Activated naive CD4-positive, alpha-beta T cell treated with anti-CD3 and anti-CD28 coated beads for 36 hours (primary cell): ENCODE data around the gene CRTC2. TPM values are rescaled to one million over a fixed set of nuclear protein-coding genes. Genes with fewer than 3 reads are reported as not detected.

ENCODE experiments used
- CTCF ChIA-PET: fragments of 350-600 bp; sonication (Branson Sonifier 250); formaldehyde crosslinking; loops from one replicate; lab custom pipeline; 2021; ENCODE audit warnings: antibody characterized with exemption; lab: Charles Lee
- DNase-seq: peaks from one replicate; pipeline ENCODE4 v3.0.0-alpha.2; 2020
- H3K27ac Mint-ChIP-seq: one replicate; pipeline ENCODE4 v1.8.0; 2021; ENCODE audit warnings: mild to moderate bottlenecking, mixed read lengths
- H3K27me3 Mint-ChIP-seq: one replicate; pipeline ENCODE4 v1.8.0; 2021; ENCODE audit warnings: low read depth, mixed read lengths
- H3K36me3 Mint-ChIP-seq: one replicate; pipeline ENCODE4 v1.8.0; 2021; ENCODE audit warnings: low read depth, mixed read lengths
- H3K4me1 Mint-ChIP-seq: one replicate; pipeline ENCODE4 v1.8.0; 2021; ENCODE audit warnings: low read depth, mixed read lengths
- H3K4me3 Mint-ChIP-seq: one replicate; pipeline ENCODE4 v1.8.0; 2021; ENCODE audit warnings: mild to moderate bottlenecking, moderate library complexity, mixed read lengths
- H3K9me3 Mint-ChIP-seq: one replicate; pipeline ENCODE4 v1.8.0; 2021; ENCODE audit warnings: mixed read lengths
- intact Hi-C: fragments of 100-400 bp; cut with micrococcal nuclease; formaldehyde crosslinking; loops from one replicate; pipeline ENCODE4 v1.15.1; 2023
- total RNA-seq, 2 experiments: library from RNA; stranded (reverse); gene quantifications; one replicate each; pipeline ENCODE4 v1.2.3, GENCODE V29; 2021

The CRTC2 gene
- total RNA-seq, 2 experiments from 2014 or later = 72.6 to 83.0 TPM

- peak overlapping the region; percentile 92 for H3K4me3 Mint-ChIP-seq
- peaks cover 21% of the 10 kb centered on the region for H3K4me1 Mint-ChIP-seq
- peak overlapping the region; percentile 95 for H3K27ac Mint-ChIP-seq
- H3K36me3 Mint-ChIP-seq = peaks cover 28% of the 10 kb centered on the region
- DNase-seq = peak; percentile 84
- intact Hi-C loops = loop anchor here (1.0 to 2.0 kb wide), 6 partner anchors 13 to 274 kb away; partner anchors contain the start of genes CRTC2, ILF2, RAB13 and RPS27
- no peaks in the 10 kb centered on the region for H3K9me3 Mint-ChIP-seq
- CTCF ChIA-PET = interaction anchor here (0.7 to 3.4 kb wide), 14 partner anchors 11 to 383 kb away, joined by 3 to 19 read pairs (median 4); partner anchors contain the start of genes GATAD2B, RAB13 and SLC39A1
- H3K27me3 Mint-ChIP-seq = no peaks in the 10 kb centered on the region
Observed at GRCh38 chr1:153945131-153945794, 13.1 kb downstream of the CRTC2 start.

- intact Hi-C loops = loop anchor here (1.0 to 2.0 kb wide), 6 partner anchors 14 to 274 kb away; partner anchors contain the start of genes CRTC2, ILF2, RAB13 and RPS27
- H3K4me3 Mint-ChIP-seq = peak overlapping the region; percentile 92
Observed at GRCh38 chr1:153944827-153945117, 13.6 kb downstream of the CRTC2 start.

GRCh38 chr1:153944005-153944826 is 14.2 kb downstream of the CRTC2 start:
- intact Hi-C loops = loop anchor here (2.0 kb wide), 1 partner anchor 273 kb away; the partner anchor contains the start of gene ILF2
- CTCF ChIA-PET = interaction anchor here (0.7 to 3.4 kb wide), 12 partner anchors 10 to 384 kb away, joined by 3 to 19 read pairs (median 3); partner anchors contain the start of genes GATAD2B and RAB13
- Mint-ChIP-seq H3K4me3 (peak overlapping the region; percentile 92), H3K4me1 (peaks cover 21% of the 10 kb centered on the region), H3K27ac (peak overlapping the region; percentile 95), H3K9me3 (no peaks in the 10 kb centered on the region), H3K27me3 (no peaks in the 10 kb centered on the region), H3K36me3 (peaks cover 27% of the 10 kb centered on the region)
- DNase-seq = peak; percentile 52

More at GRCh38 chr1:153944827-153945117, 13.6 kb downstream of the CRTC2 start:
- Mint-ChIP-seq H3K9me3 (no peaks in the 10 kb centered on the region), H3K27me3 (no peaks in the 10 kb centered on the region), H3K27ac (peak overlapping the region; percentile 95), H3K36me3 (peaks cover 27% of the 10 kb centered on the region), H3K4me1 (peaks cover 21% of the 10 kb centered on the region)
- CTCF ChIA-PET = interaction anchor here (0.7 to 3.4 kb wide), 12 partner anchors 11 to 383 kb away, joined by 3 to 19 read pairs (median 3); partner anchors contain the start of genes GATAD2B and RAB13
- DNase-seq = no peak

- H3K9me3 Mint-ChIP-seq = no peaks in the 10 kb centered on the region
- intact Hi-C loops = no loop called here
- peak overlapping the region; percentile 20 for H3K27ac Mint-ChIP-seq
- no peaks in the 10 kb centered on the region for H3K27me3 Mint-ChIP-seq
- peaks cover 21% of the 10 kb centered on the region for H3K4me1 Mint-ChIP-seq
- H3K36me3 Mint-ChIP-seq = peaks cover 22% of the 10 kb centered on the region
- DNase-seq = no peak
- CTCF ChIA-PET = interaction anchor here (0.9 kb wide), 1 partner anchor 44 kb away, joined by 3 read pairs; no protein-coding TSS in a partner anchor
- no peak overlapping the region for H3K4me3 Mint-ChIP-seq
Observed at GRCh38 chr1:153942766-153943549, 15.5 kb downstream of the CRTC2 start.

- Mint-ChIP-seq H3K4me3 (no peak overlapping the region), H3K36me3 (peaks cover 25% of the 10 kb centered on the region), H3K27me3 (no peaks in the 10 kb centered on the region), H3K4me1 (peaks cover 21% of the 10 kb centered on the region), H3K27ac (no peak overlapping the region), H3K9me3 (no peaks in the 10 kb centered on the region)
- intact Hi-C loops = no loop called here
- no peak for DNase-seq
- CTCF ChIA-PET = no interaction called here
Observed at GRCh38 chr1:153941826-153942725, 16.3 kb downstream of the CRTC2 start.

GRCh38 chr1:153940756-153941155 is 17.7 kb downstream of the CRTC2 start:
- intact Hi-C loops = no loop called here
- peaks cover 18% of the 10 kb centered on the region for H3K4me1 Mint-ChIP-seq
- H3K4me3 Mint-ChIP-seq = no peak overlapping the region
- DNase-seq = no peak
- CTCF ChIA-PET = interaction anchor here (1.0 to 1.7 kb wide), 2 partner anchors 35 to 144 kb away, joined by 3 to 4 read pairs; no protein-coding TSS in a partner anchor
- H3K36me3 Mint-ChIP-seq = peaks cover 35% of the 10 kb centered on the region
- no peaks in the 10 kb centered on the region for H3K9me3 Mint-ChIP-seq
- no peaks in the 10 kb centered on the region for H3K27me3 Mint-ChIP-seq
- no peak overlapping the region for H3K27ac Mint-ChIP-seq

GRCh38 chr1:153939476-153939875 is 18.9 kb downstream of the CRTC2 start:
- intact Hi-C loops = no loop called here
- peaks cover 37% of the 10 kb centered on the region for H3K36me3 Mint-ChIP-seq
- CTCF ChIA-PET = interaction anchor here (0.6 to 1.7 kb wide), 3 partner anchors 36 to 142 kb away, joined by 3 to 4 read pairs (median 3); no protein-coding TSS in a partner anchor
- no peak overlapping the region for H3K4me3 Mint-ChIP-seq
- H3K27me3 Mint-ChIP-seq = no peaks in the 10 kb centered on the region
- DNase-seq = no peak
- H3K27ac Mint-ChIP-seq = no peak overlapping the region
- H3K9me3 Mint-ChIP-seq = no peaks in the 10 kb centered on the region
- peaks cover 14% of the 10 kb centered on the region for H3K4me1 Mint-ChIP-seq

- CTCF ChIA-PET = no interaction called here
- intact Hi-C loops = no loop called here
- H3K27me3 Mint-ChIP-seq = no peaks in the 10 kb centered on the region
- DNase-seq = no peak
- no peak overlapping the region for H3K4me3 Mint-ChIP-seq
- peaks cover 38% of the 10 kb centered on the region for H3K36me3 Mint-ChIP-seq
- H3K4me1 Mint-ChIP-seq = peaks cover 9% of the 10 kb centered on the region
- H3K9me3 Mint-ChIP-seq = no peaks in the 10 kb centered on the region
- no peak overlapping the region for H3K27ac Mint-ChIP-seq
Observed at GRCh38 chr1:153938996-153939395, 19.4 kb downstream of the CRTC2 start.

GRCh38 chr1:153937331-153937730 is 21.1 kb downstream of the CRTC2 start:
- intact Hi-C loops = no loop called here
- Mint-ChIP-seq H3K4me1 (no peaks in the 10 kb centered on the region), H3K36me3 (peaks cover 40% of the 10 kb centered on the region), H3K27me3 (no peaks in the 10 kb centered on the region), H3K27ac (no peak overlapping the region), H3K9me3 (no peaks in the 10 kb centered on the region), H3K4me3 (no peak overlapping the region)
- DNase-seq = no peak
- CTCF ChIA-PET = interaction anchor here (0.6 kb wide), 1 partner anchor 18 kb away, joined by 3 read pairs; no protein-coding TSS in a partner anchor

GRCh38 chr1:153936011-153936802 is 22.2 kb downstream of the CRTC2 start:
- CTCF ChIA-PET = no interaction called here
- no peak for DNase-seq
- H3K4me3 Mint-ChIP-seq = no peak overlapping the region
- H3K27ac Mint-ChIP-seq = no peak overlapping the region
- H3K9me3 Mint-ChIP-seq = no peaks in the 10 kb centered on the region
- intact Hi-C loops = no loop called here
- no peaks in the 10 kb centered on the region for H3K4me1 Mint-ChIP-seq
- peaks cover 39% of the 10 kb centered on the region for H3K36me3 Mint-ChIP-seq
- no peaks in the 10 kb centered on the region for H3K27me3 Mint-ChIP-seq
